Activated CD4-positive, alpha-beta T cell treated with anti-CD3 and anti-CD28 coated beads, Interleukin-10, Interleukin-2, amounts not matched to agents 100 ng/mL and 50 ng/mL, durations not matched to agents 16 hours and 8 hours (primary cell): ENCODE data around the gene PSORS1C1.

ENCODE experiments used
- DNase-seq: peaks from one replicate; pipeline ENCODE4 v3.0.0-alpha.2; 2020

The PSORS1C1 gene

GRCh38 chr6:31096656-31097055 lies 17.9 kb upstream of the PSORS1C1 start:
- no peak for DNase-seq

DNA sequence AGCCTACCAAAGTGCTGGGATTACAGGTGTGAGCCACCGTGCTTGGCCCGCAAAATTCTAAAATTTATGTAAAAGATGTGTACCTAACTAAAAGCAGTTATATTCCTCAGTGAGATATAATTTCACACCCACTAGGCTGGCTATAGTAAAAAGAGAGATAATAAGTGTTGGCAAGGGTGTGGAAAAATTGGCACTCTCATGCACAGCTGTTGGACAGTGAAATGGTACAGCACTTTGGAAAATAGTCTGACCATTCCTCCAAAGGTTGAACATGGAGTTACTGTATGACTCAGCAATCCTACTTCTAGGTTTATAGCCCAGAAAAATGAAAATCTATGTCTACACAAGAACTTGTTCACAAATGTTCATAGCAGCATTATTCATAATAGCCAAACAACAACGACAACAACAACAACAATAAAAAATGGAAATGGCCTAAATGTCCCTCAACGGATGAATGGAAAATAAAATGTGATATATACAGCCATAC lies 16.1 kb upstream of the PSORS1C1 start:
- no peak for DNase-seq

- no peak for DNase-seq
Observed at GRCh38 chr6:31103136-31103535, 11.5 kb upstream of the PSORS1C1 start.

- DNase-seq, result no peak
Observed at GRCh38 chr6:31107052-31107451, 7.5 kb upstream of the PSORS1C1 start.

GRCh38 chr6:31110825-31111582 lies 3.6 kb upstream of the PSORS1C1 start:
- no peak for DNase-seq

DNA sequence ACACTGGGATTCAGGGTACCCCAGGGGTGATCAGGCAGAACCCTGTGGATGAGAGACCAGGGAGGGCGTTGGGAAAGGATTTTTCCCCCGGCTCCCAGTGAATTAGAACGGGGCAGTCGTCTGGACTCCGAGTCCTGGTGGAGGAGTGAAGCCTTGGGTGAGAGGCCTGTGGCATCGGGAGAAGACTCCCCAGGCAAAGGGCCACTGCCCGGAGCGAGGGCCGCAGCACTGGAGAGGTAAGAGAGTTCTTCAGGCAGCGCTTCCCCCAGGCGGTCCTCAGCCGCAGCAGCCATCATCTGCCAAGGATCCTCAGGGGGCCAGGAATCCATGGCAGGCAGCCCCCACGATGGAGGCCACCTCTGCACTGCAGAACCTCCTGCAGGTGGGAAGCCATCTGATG lies 2.9 kb upstream of the PSORS1C1 start:
- DNase-seq, result no peak

- DNase-seq, result no peak
Observed at GRCh38 chr6:31112478-31112877, 2.1 kb upstream of the PSORS1C1 start, which contains the start of gene C6orf15. Gene C6orf15, minus strand, starts transcription at chr6:31112575. Its CDS starts 20 bp downstream, at chr6:31112555.

- DNase-seq, result no peak
Observed at GRCh38 chr6:31113861-31114540, 599 bp upstream of the PSORS1C1 start.

- no peak for DNase-seq
Observed at GRCh38 chr6:31114970-31115849, 610 bp downstream of the PSORS1C1 start.

DNA sequence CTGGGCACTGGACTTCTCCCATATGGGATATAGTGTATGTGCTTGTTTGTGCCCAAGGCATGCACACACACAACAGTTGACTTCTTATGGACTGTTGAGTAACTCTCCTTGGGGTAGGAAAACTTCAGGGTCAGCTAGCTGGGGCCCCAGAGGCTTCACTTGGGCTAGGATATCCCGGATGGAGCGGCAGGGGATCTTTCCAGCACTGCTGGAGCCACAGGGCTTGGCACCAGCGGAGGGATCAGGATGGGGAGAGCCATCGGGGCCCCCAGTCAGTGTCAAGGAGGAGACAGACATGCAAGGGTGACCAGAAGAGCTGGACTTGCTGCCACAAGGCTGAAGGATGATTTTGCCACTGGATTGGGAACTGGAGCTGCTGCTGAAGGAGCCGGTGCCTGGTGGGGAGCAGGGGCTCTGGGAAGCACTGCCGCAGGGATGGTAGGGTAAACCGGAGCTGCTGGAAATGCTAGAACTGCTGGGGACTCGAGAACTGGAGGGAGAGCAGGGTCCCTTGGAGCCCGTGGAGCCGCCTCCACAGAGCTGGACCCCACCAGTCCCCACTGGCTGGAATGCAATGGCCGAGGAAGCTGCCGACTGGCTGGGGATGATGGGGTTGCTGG lies 1.5 kb downstream of the PSORS1C1 start:
- no peak for DNase-seq

DNA sequence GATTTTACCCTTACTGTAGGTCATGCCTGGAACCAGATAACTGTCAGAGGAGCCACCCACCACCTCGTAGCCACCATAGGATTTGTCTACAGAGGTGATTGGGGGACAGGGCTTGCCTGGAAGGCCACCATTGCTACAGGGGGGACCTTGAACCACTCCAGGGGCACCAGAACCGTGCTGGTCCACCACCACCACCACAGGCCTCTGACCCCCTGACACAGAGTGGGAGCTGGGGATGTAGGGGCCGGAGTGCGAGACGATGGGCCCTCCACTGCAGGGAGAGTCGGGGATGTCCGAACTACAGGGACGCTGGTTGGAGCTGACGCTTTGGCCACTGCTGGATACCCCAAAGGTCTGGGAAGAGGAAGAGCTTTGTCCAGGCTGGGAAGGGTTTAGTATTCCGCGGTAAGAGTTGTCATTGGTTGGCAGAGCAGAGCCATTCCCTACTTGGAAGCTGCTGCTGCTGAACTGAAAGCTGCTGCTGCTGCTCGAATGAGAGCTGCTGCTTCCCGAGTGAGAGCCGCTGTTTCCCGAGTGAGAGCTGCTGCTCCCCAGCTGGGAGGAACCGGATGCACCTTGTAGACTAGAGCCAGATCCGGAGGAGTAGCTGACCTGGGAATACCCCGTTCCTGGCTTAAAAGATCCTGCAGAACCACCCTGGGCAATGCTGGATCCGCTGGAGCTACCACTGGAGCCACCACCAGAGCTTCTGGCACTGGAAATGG lies 2.2 kb downstream of the PSORS1C1 start:
- DNase-seq, result no peak

DNA sequence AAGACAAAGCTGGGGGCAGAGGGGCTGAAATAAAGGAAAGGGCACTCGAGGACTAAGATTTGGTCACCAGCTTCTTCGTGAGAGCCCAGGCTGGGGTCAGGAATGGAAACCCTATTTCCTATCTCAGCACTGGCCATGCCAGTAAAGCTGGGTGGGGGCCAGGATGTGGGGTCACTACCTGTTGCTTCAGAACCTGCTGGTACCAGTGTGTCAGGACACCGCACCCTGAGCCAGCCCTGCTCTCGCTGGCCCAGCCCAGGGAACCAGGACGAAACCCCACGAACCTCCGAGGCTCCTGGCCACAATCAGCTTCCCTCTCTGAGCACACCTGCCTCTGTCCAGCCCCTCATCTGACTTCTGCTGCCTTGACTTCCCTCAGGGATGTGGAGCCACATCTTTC lies 3.6 kb downstream of the PSORS1C1 start:
- no peak for DNase-seq

DNA sequence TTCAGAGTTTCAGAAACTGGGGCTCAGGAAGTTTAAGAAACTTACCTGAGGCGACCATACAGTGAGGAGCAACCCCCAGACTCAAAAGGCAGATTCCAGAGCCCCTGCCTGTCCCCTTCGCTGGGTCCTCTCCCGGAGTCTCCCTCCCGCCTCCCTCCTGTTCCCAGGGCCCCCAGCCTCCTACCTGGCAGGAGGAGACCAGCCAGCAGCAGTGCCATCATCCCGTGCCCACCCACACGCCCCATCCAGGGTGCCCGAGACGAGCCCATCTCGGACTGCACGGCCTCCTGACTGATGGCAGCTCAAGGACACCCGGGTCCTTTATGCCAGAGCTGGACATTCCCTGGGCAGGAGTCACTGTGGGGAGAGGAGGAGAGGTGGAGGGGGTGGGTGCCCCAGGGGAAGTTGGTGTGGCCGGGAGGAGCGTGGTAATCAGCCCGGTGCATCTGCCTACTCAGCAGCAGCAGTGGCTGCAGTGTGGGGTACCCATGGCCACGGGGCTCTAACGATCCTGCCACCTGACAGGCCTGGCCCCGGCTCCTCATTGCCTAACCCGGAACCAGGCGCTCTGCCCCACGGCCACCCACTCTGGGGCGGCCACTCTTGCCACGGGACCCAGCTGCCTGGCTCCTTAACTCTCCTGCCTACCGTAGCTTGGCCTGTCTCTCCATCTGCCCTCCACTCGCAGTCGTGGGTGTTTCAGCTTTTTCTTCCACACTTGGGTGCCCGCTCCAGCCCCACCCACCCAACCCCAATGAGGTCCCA lies 5.7 kb downstream of the PSORS1C1 start, which contains the start of gene CDSN:
Gene CDSN, minus strand, starts transcription at position 296 of the 765 bp plus-strand sequence. Its CDS starts 27 bp downstream, at position 269.
- DNase-seq, result no peak

DNA sequence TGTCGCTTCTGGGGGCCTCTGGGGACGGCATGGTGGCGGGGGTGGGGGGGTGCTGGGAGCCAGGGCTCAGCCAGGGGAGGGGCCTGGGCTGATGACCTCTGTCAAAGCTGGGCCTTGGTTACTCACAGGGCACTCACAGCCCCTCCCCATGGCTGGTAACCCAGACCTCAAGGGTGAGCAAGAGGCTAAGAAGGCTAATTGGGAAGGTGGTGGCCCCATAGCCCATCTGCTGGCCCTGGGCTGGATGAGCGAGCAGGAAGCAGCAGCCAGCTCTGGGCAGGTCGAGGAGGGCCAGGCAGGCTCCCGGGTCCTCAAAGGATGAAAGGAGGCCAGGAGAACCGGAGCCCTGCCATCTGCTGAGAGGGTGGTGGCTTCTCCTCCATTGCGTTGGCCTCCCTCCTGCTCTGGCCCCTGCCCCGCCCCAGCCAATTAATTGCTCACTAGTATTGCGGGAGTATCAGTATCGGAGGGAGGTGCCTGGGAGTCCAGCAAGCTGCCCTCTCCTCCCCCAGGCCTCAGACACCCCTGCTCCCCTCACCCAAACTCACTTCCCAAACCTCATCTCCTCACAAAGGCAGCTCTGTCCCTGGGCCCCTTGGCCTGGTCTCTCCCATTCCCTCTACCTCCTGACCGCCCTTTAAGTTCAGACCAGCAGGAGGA lies 6.7 kb downstream of the PSORS1C1 start:
- no peak for DNase-seq

DNA sequence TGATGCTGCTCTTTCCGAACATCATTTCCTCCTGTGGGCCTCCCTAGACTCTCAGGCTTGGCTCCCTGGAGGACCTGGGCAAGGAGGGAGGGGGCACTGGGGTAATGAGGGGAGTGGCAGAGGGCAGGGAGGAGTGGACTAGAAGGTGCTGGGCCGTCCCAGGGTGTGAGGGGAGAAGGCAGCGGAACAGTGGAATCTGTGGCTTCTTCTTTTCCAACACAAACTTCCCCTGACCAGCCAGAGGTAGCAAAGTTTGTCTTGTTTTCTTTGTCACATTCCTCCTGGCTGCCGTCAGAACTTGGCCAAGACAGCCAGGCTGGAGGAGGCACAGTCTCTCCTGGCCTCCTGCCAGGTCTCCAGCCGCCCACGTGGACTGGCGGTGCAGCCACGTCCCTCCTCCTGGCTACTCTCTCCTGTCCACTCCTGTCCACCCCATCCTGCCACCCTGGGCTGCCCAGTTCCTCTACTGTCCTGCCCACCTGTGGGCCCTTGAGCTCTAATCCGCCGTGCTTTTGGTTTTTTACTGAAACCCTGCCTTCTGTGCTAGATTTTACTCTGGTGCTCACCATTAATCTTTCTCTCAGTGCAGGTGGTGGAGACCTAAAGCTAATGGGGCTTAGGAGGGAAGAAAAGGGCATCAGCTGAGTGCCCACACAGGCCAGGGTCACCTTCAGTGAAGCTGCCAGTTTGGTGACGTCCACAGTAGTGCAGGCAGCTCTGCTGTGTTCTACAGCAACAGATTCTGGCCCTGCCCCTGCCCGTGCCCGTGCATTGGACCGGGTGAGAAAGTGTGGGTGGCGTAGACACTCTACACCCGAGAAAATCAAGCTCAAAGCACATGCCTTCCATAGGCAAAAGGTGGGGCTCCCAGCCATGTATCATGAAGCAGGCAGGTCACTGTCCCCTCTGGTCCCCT lies 8.4 kb downstream of the PSORS1C1 start:
- DNase-seq, result no peak

DNA sequence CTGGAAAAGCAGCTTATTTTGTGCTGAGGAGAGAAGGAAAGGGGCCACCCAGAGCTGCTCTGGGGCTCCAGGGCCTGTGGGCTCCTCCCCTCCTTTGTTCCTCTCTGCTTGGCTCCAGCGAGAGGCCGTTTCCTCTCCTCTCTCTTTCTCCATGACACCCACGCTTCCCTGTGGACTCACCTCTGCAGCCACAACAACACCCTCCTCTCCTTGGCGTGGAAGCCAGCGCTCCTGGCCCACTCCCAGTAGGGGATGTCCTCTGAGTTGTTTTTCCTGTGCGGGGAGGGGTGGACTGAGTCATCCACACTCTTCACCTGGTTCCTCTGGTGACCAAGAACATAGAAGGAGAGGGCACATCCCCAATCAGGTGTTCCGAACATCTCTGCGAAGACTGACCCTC lies 10.6 kb downstream of the PSORS1C1 start:
- no peak for DNase-seq

DNA sequence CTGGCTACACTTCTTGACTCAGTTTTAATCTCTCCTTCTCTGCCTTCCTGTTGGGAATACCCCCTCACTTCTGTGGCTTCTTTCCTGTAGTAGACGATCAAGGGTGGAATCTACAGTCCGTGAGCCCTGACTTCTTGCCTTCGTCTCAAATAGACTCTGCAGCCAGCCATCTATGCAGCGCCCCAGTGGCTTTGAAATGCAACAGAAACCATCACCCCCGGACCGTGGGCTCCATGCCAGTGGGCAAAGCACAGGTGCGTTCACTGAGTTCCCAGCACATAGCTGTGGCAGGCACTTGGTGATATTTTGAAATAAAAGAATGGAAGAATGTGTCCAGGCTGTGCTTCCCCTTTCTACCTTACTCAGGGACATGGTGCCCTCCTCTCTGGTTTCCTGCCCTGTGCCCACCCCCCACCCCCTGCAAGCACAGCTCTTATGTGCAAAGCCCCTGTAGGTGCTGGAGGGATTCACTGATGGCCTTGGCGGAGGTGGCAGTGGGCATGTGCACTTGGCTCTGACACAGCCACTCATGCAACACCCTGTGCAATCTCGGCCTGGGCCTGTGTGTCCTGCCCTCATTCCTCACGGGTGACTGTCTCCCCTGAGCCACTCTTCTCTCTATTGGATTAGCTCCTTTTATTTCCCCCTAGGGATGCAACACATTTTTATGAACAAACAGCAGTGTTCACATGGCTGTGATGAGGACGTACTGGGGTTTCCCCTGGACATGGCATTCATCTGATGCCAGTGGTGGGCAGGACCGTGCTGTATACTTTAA lies 11.2 kb downstream of the PSORS1C1 start:
- DNase-seq, result no peak

DNA sequence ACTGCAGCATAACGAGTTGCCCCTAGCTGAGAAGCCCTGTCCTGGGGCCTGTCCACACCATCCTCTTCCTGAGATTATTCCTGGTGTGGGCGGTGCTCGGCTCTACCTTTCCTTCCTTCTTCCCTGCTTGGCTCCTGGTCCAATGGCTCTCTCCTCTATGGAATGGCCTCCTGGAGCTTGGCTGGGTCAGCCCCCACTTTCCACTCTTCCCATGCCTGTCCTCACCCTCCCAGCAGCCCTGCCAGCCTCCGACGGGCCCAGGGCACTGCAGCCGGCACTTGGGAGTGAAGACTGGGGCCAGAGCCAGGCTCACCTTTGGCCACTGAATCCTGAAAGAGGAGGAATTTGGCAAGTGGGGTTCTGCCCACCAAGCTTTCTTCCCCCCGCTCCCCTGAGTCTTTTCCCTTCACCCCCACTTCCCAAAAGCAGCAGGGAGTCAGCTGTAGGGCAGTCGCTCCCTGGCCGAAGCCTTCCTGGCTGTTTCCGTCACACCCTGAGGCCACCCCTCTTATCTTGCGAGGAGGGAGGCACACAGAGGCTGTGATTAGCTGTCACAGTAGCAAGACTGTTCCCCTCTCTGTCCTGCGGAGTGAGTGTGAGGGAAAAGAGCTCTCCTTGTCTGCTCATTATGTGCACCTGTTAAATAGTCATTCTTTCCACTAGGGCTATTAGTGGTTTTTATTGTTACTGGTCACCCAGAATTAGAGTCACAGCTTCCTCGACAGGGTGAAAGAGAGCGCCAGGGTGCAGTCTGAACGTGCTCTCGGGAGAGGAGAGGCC lies 12.0 kb downstream of the PSORS1C1 start:
- DNase-seq, result no peak
